ENCODE results near the gene TRAK2. TPM values are rescaled to one million over a fixed set of nuclear protein-coding genes. Genes with fewer than 3 reads are reported as not detected.

The TRAK2 gene
- total and polyA plus RNA-seq, 2 of the 13 experiments (the other 11 are each of a cell fraction or from before 2014, with no cell fraction given): 7.7 to 21.0 TPM

DNA sequence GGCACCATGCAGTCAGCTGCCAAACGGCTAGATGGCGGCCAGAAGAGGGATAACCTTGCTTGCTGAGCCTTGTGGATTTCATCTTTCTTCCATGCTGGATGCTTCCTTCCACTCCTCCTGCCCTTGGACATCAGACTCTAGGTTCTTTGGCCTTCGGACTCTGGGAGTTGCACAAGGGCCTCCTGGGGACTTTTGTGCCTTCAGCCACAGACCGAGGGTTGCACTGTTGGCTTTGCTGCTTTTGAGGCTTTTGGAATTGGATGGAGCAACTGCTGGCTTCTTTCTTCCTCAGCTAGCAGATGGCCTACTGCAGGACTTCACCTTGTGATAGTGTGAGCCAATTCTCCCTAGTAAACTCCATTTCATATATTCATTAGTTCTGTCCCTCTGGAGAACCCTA, 31.3 kb upstream of the TRAK2 start:
- BruUV-seq (replicated peaks): no TSS peak
- Histone ChIP-seq H3K9ac (ENCODE audit: insufficient read depth, low read depth, low read length) (no peak overlapping the region), H2AFZ (ENCODE audit: low read length) (no peak overlapping the region), H3K27ac (ENCODE audit: extremely low read length, insufficient read depth, low read length) (no peak overlapping the region), H3K9me3 (ENCODE audit: low read length) (no peaks in the 10 kb centered on the region), H3K4me3 (replicated peaks in 1 of 3; ENCODE audit: insufficient read depth in 1 of 3, low read depth in 2 of 3, low read length in 3 of 3) (no peak overlapping the region), H4K20me1 (ENCODE audit: insufficient read depth, low read length) (no peaks in the 10 kb centered on the region), H3K4me1 (ENCODE audit: insufficient read depth, low read length) (no peaks in the 10 kb centered on the region), H3K27me3 (ENCODE audit: control insufficient read depth in 1 of 2, insufficient read depth in 2 of 2, low read length in 2 of 2) (no peaks in the 10 kb centered on the region), H3K4me2 (ENCODE audit: low read depth, low read length) (no peak overlapping the region), H3K79me2 (ENCODE audit: insufficient read depth, low read length) (no peaks in the 10 kb centered on the region), H3K36me3 (replicated peaks in 1 of 2; ENCODE audit: control insufficient read depth in 1 of 2, insufficient read depth in 2 of 2, low read length in 2 of 2) (peaks cover 4 to 21% of the 10 kb centered on the region in 2 experiments; a peak in 2 of 5 replicates)
- in situ Hi-C loops (cut with HindIII; ENCODE audit: extremely low pct_ligation_motif_present, low pct_unique_long_range_greater_than_20kb) (no loop called here), intact Hi-C loops (cut with micrococcal nuclease; ENCODE audit: unreplicated experiment) (no loop called here)
- no peak for ATAC-seq
- TF ChIP-seq GATAD1 (CRISPR knock-in tag; IDR thresholded peaks at IDR 0.05) (no peak), ZNF7 (CRISPR knock-in tag; IDR thresholded peaks at IDR 0.05) (peak; percentile 79), POGZ (CRISPR knock-in tag; IDR thresholded peaks at IDR 0.05) (0 out of 2 replicates have a peak, but pooled peaks have one; percentile 24), HNF4A (CRISPR knock-in tag; IDR thresholded peaks at IDR 0.05) (peak; percentile 82), HNF4G (IDR thresholded peaks at IDR 0.05; ENCODE audit: borderline replicate concordance, low read depth, low read length) (peak; percentile 35; the same call in 1 of the 2 replicates), HNF4G (CRISPR knock-in tag; IDR thresholded peaks at IDR 0.05; ENCODE audit: borderline replicate concordance, low read depth) (no peak), ZNF335 (CRISPR knock-in tag; IDR thresholded peaks at IDR 0.05) (no peak)
- TF ChIP-seq, protein P1, sequence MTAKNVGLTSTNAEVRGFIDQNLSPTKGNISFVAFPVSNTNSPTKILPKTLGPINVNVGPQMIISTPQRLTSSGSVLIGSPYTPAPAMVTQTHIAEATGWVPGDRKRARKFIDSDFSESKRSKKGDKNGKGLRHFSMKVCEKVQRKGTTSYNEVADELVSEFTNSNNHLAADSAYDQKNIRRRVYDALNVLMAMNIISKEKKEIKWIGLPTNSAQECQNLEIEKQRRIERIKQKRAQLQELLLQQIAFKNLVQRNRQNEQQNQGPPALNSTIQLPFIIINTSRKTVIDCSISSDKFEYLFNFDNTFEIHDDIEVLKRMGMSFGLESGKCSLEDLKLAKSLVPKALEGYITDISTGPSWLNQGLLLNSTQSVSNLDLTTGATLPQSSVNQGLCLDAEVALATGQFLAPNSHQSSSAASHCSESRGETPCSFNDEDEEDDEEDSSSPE (CRISPR knock-in tag; IDR thresholded peaks at IDR 0.05): no peak
- ChIA-PET POLR2A (no interaction called here), CTCF (ENCODE audit: low intra/inter-chr PET ratio, low total read pairs) (no interaction called here)
- FAIRE-seq: no peak
- WGBS (ENCODE audit: low lambda C conversion rate): 86% methylated on average over 4 of the region's 4 CpGs
- no peak for DNase-seq (ENCODE audit: low spot score)

DNA sequence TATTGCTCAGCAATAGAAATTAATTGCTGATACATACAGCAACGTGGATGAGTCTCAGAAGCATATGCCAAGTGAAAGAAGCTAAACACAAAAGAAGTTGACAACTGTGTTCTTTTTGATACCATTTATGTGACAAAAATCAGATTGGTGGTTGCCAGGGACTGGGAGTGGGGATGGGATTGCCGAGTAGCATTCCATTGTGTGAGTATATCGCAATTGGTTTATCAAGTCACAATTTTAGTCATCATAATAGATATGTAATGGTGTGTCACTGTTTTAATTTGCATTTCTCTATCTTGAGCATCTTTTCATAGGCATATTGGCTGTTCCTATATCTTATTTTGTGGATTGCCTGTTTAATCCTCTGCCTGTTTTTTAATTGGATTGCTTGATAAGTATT, 21.2 kb upstream of the TRAK2 start:
- H3K79me2 ChIP-seq (ENCODE audit: insufficient read depth, low read length): no peaks in the 10 kb centered on the region
- DNase-seq (ENCODE audit: low spot score): no peak
- whole genome bisulfite sequencing (ENCODE audit: low lambda C conversion rate): 94% methylated on average over 3 of the region's 3 CpGs
- ChIA-PET POLR2A (no interaction called here), CTCF (ENCODE audit: low intra/inter-chr PET ratio, low total read pairs) (no interaction called here)
- no peaks in the 10 kb centered on the region for H3K9me3 ChIP-seq (ENCODE audit: low read length)
- H3K36me3 ChIP-seq (replicated peaks in 1 of 2; ENCODE audit: control insufficient read depth in 1 of 2, insufficient read depth in 2 of 2, low read length in 2 of 2): peaks cover 4 to 69% of the 10 kb centered on the region in 2 experiments
- ATAC-seq: no peak
- in situ Hi-C loops (cut with HindIII; ENCODE audit: extremely low pct_ligation_motif_present, low pct_unique_long_range_greater_than_20kb): no loop called here
- no peak overlapping the region for H3K4me2 ChIP-seq (ENCODE audit: low read depth, low read length)
- H4K20me1 ChIP-seq (ENCODE audit: insufficient read depth, low read length): no peaks in the 10 kb centered on the region
- no peak overlapping the region for H3K9ac ChIP-seq (ENCODE audit: insufficient read depth, low read depth, low read length)
- BruUV-seq (replicated peaks): no TSS peak
- intact Hi-C loops (cut with micrococcal nuclease; ENCODE audit: unreplicated experiment): no loop called here
- no peaks in the 10 kb centered on the region for H3K27me3 ChIP-seq (ENCODE audit: control insufficient read depth in 1 of 2, insufficient read depth in 2 of 2, low read length in 2 of 2)
- H2AFZ ChIP-seq (ENCODE audit: low read length): no peak overlapping the region
- H3K27ac ChIP-seq (ENCODE audit: extremely low read length, insufficient read depth, low read length): no peak overlapping the region
- no peak for FAIRE-seq
- H3K4me1 ChIP-seq (ENCODE audit: insufficient read depth, low read length): no peaks in the 10 kb centered on the region
- no peak overlapping the region for H3K4me3 ChIP-seq (replicated peaks in 1 of 3; ENCODE audit: insufficient read depth in 1 of 3, low read depth in 2 of 3, low read length in 3 of 3)
- TF ChIP-seq DR1 (CRISPR knock-in tag; IDR thresholded peaks at IDR 0.05) (no peak), ERF (CRISPR knock-in tag; IDR thresholded peaks at IDR 0.05) (no peak), GATA4 (IDR thresholded peaks at IDR 0.05; ENCODE audit: borderline replicate concordance, low read depth) (no peak), ZNF101 (CRISPR knock-in tag; IDR thresholded peaks at IDR 0.05; ENCODE audit: borderline replicate concordance, low read depth) (no peak), ZNF292 (CRISPR knock-in tag; IDR thresholded peaks at IDR 0.05; ENCODE audit: borderline replicate concordance, low read depth) (no peak), HOMEZ (CRISPR knock-in tag; IDR thresholded peaks at IDR 0.05; ENCODE audit: low read depth) (no peak), ZNF256 (CRISPR knock-in tag; conservative IDR thresholded peaks at IDR 0.05) (no peak), RARA (CRISPR knock-in tag; IDR thresholded peaks at IDR 0.05) (no peak), ZNF737 (CRISPR knock-in tag; IDR thresholded peaks at IDR 0.05; ENCODE audit: borderline replicate concordance) (no peak)
- TF ChIP-seq, protein P1 (CRISPR knock-in tag; IDR thresholded peaks at IDR 0.05): no peak

All from HepG2 (cell line).